Gastrocnemius medialis (tissue), 4 donors: Measurements from ENCODE around the gene NUTM2G. TPM values are rescaled to one million over a fixed set of nuclear protein-coding genes. Genes with fewer than 3 reads are reported as not detected.
"Not testable (repeated sequence)": the region's sequence is repeated elsewhere in the genome, so short reads cannot be mapped to it uniquely, and the experiment has no call there.

Experiments
- ATAC-seq, 2 donors: fragments of 150-250 bp; one replicate each; pipeline ENCODE4 v1.9.1; 2016
- DNase-seq, 2 donors: peaks; one replicate each; pipeline ENCODE4 v3.0.0-alpha.2; 2019
- H3K27ac ChIP-seq, 4 donors: fragments of 200-600 bp; sonication (generic); 1 replicate in 1 of 4; 2 replicates in 3 of 4; pipeline ENCODE4 v1.5.1; 2016 to 2018; ENCODE audit warnings: mild to moderate bottlenecking in 2 of 4, moderate library complexity in 1 of 4
- H3K27me3 ChIP-seq, 3 donors: fragments of 200-600 bp; sonication (generic) in 2 of 3; 1 replicate in 1 of 3; 2 replicates in 2 of 3; pipeline versions ENCODE4 v1.5.1 to v1.6.0; 2016 to 2019; ENCODE audit warnings: mild to moderate bottlenecking in 1 of 3, moderate library complexity in 1 of 3
- H3K36me3 ChIP-seq, 2 donors: fragments of 200-600 bp; sonication (generic) in 1 of 2; one replicate each; pipeline ENCODE4 v1.5.1; 2017 to 2018
- H3K4me1 ChIP-seq, 2 donors: fragments of 200-600 bp; sonication (generic) in 1 of 2; one replicate each; pipeline ENCODE4 v1.5.1; 2016 to 2017; ENCODE audit warnings: mild to moderate bottlenecking in 2 of 2
- H3K4me3 ChIP-seq, 4 donors: fragments of 200-600 bp; sonication (generic) in 3 of 4; 1 replicate in 1 of 4; 2 replicates in 3 of 4; pipeline ENCODE4 v1.5.1; 2016 to 2019; ENCODE audit warnings: mild to moderate bottlenecking in 2 of 4
- H3K9me3 ChIP-seq, 3 donors: fragments of 200-600 bp; sonication (generic) in 2 of 3; 1 replicate in 1 of 3; 2 replicates in 2 of 3; pipeline ENCODE4 v1.5.1; 2016 to 2019
- CTCF ChIP-seq, 5 experiments: fragments of 450-650 bp in 3 of 5; fragments of 200-600 bp in 2 of 5; sonication (generic) in 2 of 5; IDR thresholded peaks in 4 of 5; conservative IDR thresholded peaks in 1 of 5; 1 replicate in 4 of 5; 2 replicates in 1 of 5; pipeline ENCODE4 v1.5.1; 2016 to 2019; ENCODE audit warnings: antibody characterized with exemption in 5 of 5, mild to moderate bottlenecking in 3 of 5, moderate library complexity in 3 of 5
- POLR2A ChIP-seq, 2 donors: fragments of 450-650 bp; IDR thresholded peaks; one replicate each; pipeline ENCODE4 v1.6.1; 2017; ENCODE audit warnings: antibody characterized with exemption in 2 of 2, mild to moderate bottlenecking in 2 of 2, moderate library complexity in 2 of 2
- in situ Hi-C, 4 donors: fragments of 200-750 bp; cut with MboI; loops; one replicate each; pipeline versions ENCODE4 v1.15.0 to v1.8.0; 2017; ENCODE audit warnings: low sequenced_read_pairs in 4 of 4
- intact Hi-C: fragments of 100-400 bp; cut with DNase I; formaldehyde crosslinking; loops from one replicate; pipeline ENCODE4 v1.15.1; 2023; ENCODE audit warnings: low total_unique reads
- total RNA-seq, 4 donors: library from RNA; depleted of rRNA; stranded (reverse); fragments of >200 nt; gene quantifications; one replicate each; pipeline versions ENCODE4 v1.1.0 to v1.2.3, GENCODE V29; 2016

Gene NUTM2G
- total RNA-seq, 4 donors from 2014 or later = not detected

DNA sequence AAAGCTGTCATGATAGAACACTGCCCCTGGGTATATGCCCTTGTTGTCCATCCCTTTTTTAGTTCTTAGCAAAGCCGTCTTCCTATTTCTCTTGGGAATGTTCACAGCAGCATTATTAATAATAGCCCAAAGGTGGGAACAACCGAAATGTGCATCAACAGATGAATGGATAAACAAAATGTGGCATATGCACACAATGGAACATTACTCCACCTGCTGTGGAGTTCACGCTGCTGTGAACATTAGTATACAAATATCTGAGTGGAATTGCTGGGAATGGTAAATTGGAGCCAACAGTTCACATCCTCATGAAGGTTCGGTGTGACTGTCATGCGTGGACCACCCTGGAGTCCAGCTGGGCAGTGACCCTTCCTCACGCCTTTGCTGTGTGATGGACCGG is 36.5 kb upstream of the NUTM2G start:
- no peaks in the 10 kb centered on the region for H3K27me3 ChIP-seq
- in situ Hi-C loops = no loop called here
- no peak overlapping the region for H3K27ac ChIP-seq
- H3K9me3 ChIP-seq = no peaks in the 10 kb centered on the region
- no peak for DNase-seq
- H3K4me3 ChIP-seq = no peak overlapping the region
- TF ChIP-seq CTCF (IDR thresholded peaks at IDR 0.05 in 4 of 5, conservative IDR thresholded peaks at IDR 0.05 in 1 of 5) (no peak), POLR2A (IDR thresholded peaks at IDR 0.05) (no peak)
- intact Hi-C loops = no loop called here
- H3K4me1 ChIP-seq = no peaks in the 10 kb centered on the region
- ATAC-seq = no peak
- H3K36me3 ChIP-seq = no peaks in the 10 kb centered on the region

DNA sequence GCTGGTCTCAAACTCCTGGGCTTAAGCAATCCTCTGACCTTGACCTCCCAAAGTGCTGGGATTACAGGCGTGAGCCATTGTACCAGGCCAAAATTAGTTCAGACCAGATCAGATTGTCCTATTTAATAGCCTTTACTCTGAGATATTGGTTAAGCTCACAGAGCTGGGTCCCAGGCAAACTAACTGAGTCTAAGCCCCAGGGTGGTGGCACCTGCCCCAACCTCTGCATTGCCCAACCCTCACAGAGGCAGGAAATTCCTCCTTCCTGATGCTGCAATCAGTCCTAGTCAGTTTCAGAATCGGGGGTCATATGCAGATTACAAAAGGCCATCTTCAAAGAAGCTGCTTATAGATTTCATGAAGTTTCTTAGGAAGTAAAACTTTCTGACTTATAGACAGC is 28.6 kb upstream of the NUTM2G start:
- H3K27me3 ChIP-seq, ATAC-seq, intact Hi-C loops, H3K4me3 ChIP-seq, H3K36me3 ChIP-seq, DNase-seq, H3K4me1 ChIP-seq, H3K27ac ChIP-seq, in situ Hi-C loops, H3K9me3 ChIP-seq: not testable (repeated sequence)

DNA sequence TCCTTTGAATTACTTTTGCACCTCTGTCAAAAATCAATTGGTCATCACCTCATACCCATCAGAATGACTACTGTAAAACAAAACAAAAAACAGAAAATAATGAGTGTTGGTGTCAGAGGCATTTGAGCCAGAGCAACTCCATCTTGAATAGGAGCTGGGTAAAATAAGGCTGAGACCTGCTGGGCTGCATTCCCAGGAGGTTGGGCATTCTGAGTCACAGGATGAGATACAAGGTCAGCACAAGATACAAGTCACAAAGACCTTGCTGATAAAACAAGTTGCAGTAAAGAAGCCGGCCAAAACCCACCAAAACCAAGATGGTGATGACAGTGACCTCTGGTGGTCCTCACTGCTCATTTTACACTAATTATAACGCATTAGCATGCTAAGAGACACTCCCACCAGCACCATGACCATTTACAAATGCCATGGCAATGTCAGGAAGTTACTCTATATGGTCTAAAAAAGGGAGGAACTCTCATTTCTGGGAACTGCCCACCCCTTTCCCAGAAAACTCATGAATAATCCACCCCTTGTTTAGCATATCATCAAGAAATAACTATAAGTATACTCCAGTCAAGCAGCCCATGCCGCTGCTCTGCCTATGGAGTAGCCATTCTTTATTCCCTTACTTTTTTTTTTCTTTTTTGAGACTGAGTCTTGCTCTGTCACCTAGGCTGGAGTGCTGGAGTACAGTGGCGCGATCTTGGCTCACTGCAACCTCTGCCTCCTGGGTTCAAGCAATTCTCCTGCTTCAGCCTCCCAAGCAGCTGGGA is 23.5 kb upstream of the NUTM2G start:
- H3K9me3 ChIP-seq, H3K36me3 ChIP-seq, ATAC-seq, intact Hi-C loops, H3K27me3 ChIP-seq, in situ Hi-C loops, DNase-seq, H3K27ac ChIP-seq, H3K4me3 ChIP-seq, H3K4me1 ChIP-seq: not testable (repeated sequence)

DNA sequence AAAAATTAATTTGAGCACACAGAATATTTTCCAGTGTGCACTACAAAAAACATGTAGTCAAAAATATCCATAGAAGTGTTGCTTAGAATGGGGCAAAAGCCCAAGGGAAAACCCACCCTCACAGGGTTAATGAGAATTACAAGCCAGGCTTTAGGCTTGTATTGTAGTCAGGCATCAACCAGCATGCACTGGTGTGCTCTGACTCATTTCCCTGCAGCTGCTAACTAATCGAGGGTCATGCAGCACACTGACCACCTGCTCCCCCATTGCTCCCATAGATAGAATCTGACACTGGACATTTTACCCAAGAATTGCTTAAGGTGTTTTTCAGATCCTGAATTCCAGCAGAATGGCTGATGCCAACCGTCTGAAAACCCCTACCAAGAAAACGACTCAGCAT is 20.2 kb upstream of the NUTM2G start:
- H3K36me3 ChIP-seq, H3K27me3 ChIP-seq, in situ Hi-C loops, H3K4me3 ChIP-seq, H3K9me3 ChIP-seq, DNase-seq, ATAC-seq, intact Hi-C loops, H3K4me1 ChIP-seq, H3K27ac ChIP-seq: not testable (repeated sequence)

- H3K27ac ChIP-seq, H3K9me3 ChIP-seq, intact Hi-C loops, in situ Hi-C loops, ATAC-seq, H3K4me1 ChIP-seq, H3K36me3 ChIP-seq, H3K4me3 ChIP-seq, H3K27me3 ChIP-seq, DNase-seq: not testable (repeated sequence)
Observed at GRCh38 chr9:96915539-96915938, 13.1 kb upstream of the NUTM2G start.

GRCh38 chr9:96916531-96916930 is 12.1 kb upstream of the NUTM2G start:
- H3K36me3 ChIP-seq, in situ Hi-C loops, H3K27ac ChIP-seq, DNase-seq, intact Hi-C loops, H3K4me1 ChIP-seq, H3K27me3 ChIP-seq, H3K4me3 ChIP-seq, ATAC-seq, H3K9me3 ChIP-seq: not testable (repeated sequence)

DNA sequence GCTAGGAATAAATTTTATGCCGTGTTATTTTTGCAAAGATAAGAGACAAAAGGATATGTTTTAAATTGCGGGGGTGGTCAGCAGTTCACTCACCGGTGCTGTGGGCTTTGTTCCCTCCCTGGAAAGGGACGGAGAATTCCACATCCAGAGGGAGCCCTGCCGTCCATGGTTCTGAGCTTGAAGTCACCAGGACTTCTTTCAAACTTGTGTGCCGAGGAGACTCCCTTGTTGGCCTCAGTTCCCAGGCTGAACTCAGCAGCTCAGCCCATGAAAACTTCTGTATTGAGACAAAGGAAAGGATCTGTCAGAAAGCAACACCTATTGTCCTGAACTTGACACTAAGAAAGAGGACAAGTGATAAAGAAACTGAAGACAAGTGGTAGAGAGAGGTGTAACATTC is 10.1 kb upstream of the NUTM2G start:
- DNase-seq, H3K36me3 ChIP-seq, ATAC-seq, H3K27ac ChIP-seq, H3K27me3 ChIP-seq, H3K9me3 ChIP-seq, intact Hi-C loops, H3K4me3 ChIP-seq, H3K4me1 ChIP-seq, in situ Hi-C loops: not testable (repeated sequence)

DNA sequence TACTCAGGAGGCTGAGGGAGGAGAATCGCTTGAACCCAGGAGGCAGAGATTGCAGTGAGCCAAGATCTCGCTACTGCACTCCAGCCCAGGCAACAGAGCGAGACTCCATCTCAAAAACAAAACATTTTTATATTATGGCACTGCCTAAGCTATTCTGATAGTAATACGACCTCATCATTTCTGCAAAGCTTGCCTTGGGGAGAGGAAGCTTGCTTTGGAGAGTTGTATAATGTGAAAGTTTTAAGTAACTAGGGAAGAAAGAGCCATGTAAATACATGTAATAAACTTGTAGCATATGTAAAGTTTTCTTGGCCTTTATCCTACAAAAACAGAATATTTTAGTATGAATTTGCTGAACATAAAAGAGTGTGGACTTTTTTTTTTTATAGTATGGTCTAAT is 7.8 kb upstream of the NUTM2G start:
- H3K4me1 ChIP-seq, ATAC-seq, H3K27me3 ChIP-seq, in situ Hi-C loops, H3K27ac ChIP-seq, H3K36me3 ChIP-seq, H3K4me3 ChIP-seq, DNase-seq, intact Hi-C loops, H3K9me3 ChIP-seq: not testable (repeated sequence)

GRCh38 chr9:96925587-96925986 is 3.1 kb upstream of the NUTM2G start:
- intact Hi-C loops, H3K27ac ChIP-seq, H3K27me3 ChIP-seq, H3K4me1 ChIP-seq, H3K4me3 ChIP-seq, DNase-seq, ATAC-seq, in situ Hi-C loops, H3K9me3 ChIP-seq, H3K36me3 ChIP-seq: not testable (repeated sequence)

DNA sequence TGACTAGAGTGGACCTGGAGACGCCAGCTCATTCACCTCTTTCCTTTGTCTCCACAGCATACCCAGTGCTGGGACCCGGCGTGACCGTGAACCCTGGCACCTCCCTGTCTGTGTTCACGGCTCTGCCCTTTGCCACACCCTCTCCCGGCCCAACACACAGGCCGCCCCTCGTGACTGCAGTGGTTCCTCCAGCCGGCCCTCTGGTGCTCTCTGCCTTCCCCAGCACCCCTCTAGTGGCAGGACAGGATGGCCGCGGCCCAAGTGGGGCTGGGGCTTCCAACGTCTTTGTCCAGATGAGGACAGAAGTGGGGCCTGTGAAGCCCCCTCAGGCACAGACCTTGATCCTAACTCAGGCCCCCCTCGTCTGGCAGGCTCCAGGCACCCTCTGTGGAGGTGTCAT is 3.0 kb downstream of the NUTM2G start:
- H3K9me3 ChIP-seq, DNase-seq, H3K27ac ChIP-seq, ATAC-seq, H3K27me3 ChIP-seq, intact Hi-C loops, H3K4me1 ChIP-seq, in situ Hi-C loops, H3K36me3 ChIP-seq, H3K4me3 ChIP-seq: not testable (repeated sequence)

DNA sequence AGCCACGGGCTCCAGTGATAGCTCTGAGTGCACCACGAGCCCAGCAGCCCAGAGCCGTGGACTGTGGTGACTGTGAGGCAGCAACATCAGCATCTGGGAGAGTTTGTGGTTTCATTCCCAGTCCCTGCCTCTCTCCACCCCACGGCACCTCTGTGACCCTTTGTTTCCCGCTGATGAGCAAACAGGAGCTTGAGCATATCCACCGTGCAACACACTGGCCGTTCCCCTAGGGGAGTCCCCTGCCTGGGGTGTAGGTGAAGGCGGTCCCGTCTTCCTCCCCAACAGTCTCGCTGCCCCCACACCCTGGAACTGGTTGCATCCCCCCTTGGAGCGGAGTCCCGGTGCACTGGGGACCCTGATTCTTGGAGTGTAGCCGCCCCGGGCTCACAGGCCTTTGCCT is 5.5 kb downstream of the NUTM2G start:
- in situ Hi-C loops, H3K36me3 ChIP-seq, H3K4me1 ChIP-seq, H3K27ac ChIP-seq, intact Hi-C loops, ATAC-seq, DNase-seq, H3K9me3 ChIP-seq, H3K4me3 ChIP-seq, H3K27me3 ChIP-seq: not testable (repeated sequence)
